Superior temporal gyrus (tissue), 1 donor: Measurements from ENCODE around the gene RAB6A.

Source experiments
- DNase-seq: peaks from one replicate; pipeline ENCODE4 v3.0.0-alpha.2; 2016; ENCODE audit errors: extremely low spot score

The RAB6A gene

GRCh38 chr11:73653996-73654395 is 106.9 kb downstream of the RAB6A start:
- no peak for DNase-seq

DNA sequence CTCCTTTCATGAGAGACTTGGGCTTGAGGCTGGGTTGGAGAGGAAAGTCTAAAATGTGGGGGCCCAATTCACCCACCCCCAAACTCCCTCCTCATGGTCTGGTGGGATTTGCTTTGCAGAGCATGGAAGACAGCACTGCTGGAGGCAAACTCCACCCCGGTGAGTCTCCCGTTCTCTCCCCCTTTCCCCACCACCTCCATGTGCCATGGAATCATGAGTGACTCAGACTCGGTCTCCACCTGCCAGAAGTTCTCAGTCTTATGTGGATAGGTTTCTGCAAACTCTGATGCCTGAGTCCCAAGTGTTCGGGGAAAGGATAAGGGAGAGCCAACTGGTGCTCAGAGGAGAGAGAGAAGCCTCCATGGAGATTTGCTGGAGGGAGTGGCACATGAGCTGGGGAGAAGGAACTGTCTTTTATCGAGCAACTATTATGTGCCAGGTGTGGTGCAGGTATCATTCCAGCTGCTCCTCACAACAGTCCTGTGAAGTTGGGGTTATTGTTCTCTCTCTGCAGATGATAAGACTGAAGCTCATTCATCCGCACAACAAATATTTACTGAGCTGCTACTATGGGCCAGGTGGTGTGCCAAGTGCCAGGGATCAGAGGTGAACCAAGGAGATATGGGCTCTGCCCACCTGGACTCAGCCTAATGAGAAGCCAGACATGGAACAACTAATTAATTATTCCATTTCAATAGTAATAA is 107.9 kb downstream of the RAB6A start:
- no peak for DNase-seq

DNA sequence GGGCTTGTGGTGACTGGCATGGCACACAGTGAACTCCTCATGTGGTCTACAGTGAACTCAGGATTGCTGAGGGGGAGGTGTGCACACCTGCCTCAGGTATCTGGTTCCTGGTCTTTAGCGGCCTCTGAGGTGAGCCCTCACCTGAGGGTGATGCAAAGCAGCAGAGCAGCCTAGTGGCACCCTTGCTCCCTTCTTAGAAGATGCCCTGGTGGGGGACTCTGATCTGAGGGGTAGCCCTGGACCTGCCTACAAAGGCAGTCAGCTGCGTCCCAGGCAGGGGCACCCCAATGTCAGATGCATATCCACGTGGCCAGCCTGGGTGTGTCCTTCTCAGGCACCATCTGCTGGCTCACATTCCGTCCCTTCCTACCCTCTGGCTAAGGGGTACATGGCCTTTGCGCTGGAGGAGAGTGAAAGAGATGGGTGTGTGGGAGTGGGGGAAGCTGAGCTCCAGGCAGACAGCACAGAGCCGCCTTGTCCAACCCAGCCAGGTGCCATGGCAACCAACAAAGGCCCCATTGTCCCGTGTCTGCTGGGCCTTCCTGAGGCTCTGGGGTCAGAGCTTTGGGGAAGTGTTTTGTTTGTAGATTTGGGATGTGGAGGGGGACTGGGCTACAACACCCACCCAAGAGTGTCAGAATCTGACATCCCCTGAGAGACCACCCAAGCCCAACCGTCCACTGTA is 108.7 kb downstream of the RAB6A start:
- DNase-seq: peak; percentile 95

GRCh38 chr11:73651661-73652045 is 109.2 kb downstream of the RAB6A start:
- no peak for DNase-seq

- DNase-seq: no peak
These were observed 109.6 kb downstream of the RAB6A start for GRCh38 chr11:73651252-73651651.

GRCh38 chr11:73650400-73650799 is 110.5 kb downstream of the RAB6A start:
- no peak for DNase-seq

GRCh38 chr11:73649206-73649605 is 111.7 kb downstream of the RAB6A start:
- DNase-seq: no peak

DNA sequence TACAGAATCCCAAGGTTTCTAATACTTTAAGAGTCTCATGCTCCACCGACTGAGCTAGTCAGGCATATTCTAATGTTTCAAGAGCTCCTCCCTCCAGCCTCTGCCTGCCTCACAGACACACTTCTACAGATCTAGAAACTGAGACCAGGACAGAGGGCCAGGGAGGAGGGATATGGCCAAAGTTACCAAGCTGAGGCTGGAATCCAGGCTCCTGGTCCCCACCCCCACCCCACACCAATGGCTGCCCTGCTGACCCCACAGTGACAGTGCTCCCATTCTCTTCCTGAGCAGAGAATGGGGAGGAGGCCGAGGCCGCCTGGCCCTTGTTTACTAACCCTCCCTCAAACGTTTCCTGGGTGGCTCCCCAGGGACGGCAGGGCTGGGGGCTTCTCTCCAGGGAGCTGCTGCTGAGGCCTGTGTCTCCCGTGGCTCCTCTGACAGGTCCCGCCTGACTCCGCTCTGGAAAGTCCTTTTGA is 112.3 kb downstream of the RAB6A start:
- DNase-seq: peak; percentile 64

DNA sequence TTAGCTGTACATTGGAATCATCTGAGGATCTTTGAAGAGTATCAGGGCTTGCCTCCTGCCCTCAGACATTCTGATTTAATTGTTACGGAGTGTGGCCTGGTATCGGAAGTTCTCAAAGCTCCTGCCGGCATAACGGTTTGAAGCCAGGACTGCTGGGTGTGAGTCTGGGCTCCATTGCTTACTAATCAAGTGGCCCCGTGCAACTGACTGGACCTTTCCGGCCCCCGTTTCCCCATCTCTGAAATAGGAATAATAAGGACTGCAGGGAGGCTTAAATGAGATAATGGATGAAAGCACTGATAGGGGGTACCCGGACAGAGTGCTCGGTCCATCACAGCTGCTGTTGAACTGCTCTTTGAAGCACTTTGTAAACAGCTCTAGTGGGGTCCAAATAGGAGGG is 112.8 kb downstream of the RAB6A start:
- no peak for DNase-seq

DNA sequence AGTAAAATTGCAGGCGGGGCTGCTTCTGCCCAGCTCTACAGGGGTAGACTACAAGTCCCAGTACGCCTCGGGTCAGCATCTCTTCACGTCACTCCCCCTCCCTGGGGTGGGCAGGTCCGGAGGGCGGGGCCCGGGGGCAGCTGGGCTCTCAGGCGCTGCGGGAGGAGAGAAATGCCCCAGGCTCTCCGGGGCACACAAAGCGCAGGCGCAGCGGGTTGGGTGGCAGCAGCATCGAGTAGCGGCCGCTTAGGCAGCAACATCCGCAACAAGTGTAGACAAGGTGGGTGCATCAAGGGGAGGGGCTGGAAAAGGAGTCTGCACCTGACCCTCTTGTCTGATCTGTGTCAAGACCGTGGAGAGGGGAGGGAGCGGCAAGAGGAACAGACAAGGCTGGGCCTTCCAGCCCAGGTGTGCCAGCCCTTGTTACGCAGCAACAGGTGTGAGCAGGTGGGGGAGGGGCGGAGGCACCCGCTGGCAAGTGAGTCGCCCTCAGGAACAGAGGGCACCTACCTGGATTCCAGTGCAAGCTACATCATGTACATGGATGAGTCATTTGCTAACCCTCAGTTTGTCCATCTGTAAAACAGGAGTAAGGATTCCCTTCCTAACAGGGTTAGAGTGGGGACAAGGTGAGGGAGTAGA is 113.3 kb downstream of the RAB6A start:
- peak; percentile 96 for DNase-seq

GRCh38 chr11:73645972-73646631 is 114.8 kb downstream of the RAB6A start, which contains the start of gene PLEKHB1:
Gene PLEKHB1 (plus strand): TSS chr11:73646581. CDS start chr11:73646609, 28 bp downstream.
- DNase-seq: no peak

DNA sequence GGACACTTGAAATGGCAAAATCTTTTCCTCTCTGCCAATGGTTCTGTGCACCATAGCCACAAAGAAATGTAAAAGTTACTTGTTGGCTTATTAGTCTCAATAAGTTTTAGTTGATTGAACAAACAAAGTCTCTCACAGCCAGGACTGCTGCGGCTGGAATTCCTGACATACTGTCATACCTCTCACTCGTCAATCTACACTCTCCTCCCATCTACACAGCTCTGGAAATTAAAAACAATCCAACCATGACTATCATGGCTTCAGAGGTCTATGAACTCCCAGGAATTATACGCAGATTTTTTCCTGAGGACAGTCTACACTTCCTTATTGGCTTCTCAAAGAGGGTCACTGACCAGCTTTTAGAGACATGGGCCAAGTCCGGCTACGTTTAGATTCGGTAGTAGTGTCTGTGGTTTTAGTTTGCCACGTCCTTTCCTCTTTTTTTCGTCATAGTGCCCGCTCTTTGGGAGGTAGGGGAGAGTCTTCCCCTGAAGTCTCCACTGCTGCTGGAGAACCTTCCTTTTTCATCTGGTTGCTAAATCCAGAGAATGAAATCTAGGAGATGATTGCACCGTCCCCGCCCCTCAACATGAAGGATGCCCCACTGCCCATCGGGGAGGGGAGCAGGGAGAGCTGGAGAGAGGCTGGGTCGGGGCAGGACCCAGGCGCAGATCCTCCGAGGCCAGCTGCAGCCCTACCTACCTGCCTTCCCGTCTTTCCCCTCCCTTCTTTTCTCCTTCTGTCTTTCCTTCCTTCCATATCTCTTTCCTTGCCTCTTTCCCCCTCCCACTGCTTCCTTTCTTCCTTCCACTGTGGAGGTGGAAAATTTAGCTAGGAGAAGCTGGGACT is 115.5 kb downstream of the RAB6A start:
- no peak for DNase-seq

- DNase-seq: no peak
These were observed 119.2 kb downstream of the RAB6A start for GRCh38 chr11:73641668-73642067.

DNA sequence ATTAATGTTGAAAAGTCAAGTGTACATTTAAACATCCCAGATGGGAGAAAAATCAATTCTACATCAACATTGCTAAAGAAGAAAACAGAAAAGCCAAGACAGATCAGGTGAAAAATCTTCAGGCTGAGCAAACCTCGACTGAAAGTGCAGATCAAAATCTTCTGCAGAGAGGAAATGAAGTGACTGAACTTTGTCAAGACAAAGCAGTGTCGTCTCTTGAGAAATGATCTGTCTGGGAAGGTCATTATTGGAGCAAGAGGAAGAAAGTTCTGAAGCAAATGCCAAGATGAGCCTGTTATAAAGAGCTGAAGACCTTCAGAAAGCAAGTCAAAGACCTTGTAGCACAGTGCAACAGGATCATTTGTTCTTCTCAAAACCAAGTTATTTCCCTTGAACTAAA is 120.3 kb downstream of the RAB6A start:
- no peak for DNase-seq

DNA sequence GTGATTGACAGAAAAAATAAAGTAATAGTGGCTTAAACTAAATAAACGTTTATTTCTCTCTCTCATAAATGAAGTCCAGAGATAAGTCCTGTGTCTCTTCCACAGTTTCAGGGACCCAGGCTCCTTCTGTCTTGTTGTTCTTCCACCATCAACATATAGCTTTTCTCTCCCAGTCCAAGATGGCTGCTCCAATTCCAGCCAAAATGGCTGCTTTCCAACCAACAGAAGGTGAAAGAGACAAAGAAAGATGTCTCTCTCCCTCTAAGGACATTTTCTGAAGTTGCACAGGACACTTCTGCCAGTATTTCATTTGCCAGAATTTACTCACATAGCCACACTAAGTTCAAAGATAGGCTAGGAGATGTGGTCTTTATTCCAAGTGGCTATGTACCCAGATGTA is 123.9 kb downstream of the RAB6A start:
- no peak for DNase-seq

GRCh38 chr11:73636249-73636648 is 124.6 kb downstream of the RAB6A start:
- DNase-seq: no peak

DNA sequence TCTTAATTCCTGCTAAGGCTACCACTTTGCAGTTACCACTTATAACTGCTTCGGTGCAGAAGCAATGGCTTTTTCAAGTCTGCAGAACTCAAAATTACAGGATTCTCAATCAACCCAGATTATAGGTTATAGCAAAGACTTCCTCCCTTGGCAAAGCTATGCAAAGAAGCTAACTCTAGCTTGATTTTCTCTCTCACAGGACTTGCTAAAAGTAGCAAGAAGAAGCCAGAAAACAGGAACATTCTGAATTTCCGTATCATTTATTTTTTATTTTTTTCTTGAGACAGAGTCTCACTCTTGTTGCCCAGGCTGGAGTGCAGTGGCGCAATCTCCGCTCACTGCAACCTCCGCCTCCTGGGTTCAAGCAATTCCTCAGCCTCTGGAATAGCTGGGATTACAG is 125.2 kb downstream of the RAB6A start:
- no peak for DNase-seq

DNA sequence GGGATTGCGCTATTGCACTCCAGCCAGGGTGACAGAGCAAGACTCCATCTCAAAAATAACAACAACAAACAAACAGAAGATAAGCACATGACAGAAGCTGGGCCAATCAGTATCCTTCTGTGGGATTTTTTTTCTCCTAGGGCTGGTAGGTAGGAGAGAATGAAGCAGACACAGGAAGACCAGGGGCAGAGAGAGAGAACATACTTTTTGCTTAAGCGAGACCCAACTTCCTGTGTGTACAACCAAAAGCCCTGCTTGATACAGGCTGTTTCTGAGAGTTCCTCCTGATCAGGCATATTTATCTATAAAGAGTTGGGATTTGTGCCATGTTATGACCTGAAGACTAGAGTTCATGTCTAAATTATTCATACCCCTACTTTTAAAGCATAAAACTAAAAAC is 126.9 kb downstream of the RAB6A start:
- DNase-seq: no peak

DNA sequence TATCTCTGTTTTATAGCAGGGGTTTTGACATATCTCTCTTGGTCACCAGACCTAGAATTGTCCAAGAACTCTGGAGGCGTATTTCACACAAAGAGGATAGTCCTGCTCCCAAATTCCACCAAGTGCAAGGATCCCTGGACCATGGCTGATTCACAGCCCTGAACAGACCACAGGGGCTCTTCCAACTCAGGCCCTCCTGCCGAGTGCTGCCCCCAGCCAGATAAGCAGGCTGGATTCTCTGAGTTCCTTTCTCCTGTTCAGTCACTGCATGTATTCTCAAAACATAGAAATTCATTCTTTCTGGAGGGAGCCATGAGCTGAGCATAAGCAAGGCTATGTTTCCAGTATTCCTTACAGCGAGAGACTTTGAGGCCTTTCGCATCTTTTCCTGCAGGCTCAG is 127.9 kb downstream of the RAB6A start:
- DNase-seq: no peak

DNA sequence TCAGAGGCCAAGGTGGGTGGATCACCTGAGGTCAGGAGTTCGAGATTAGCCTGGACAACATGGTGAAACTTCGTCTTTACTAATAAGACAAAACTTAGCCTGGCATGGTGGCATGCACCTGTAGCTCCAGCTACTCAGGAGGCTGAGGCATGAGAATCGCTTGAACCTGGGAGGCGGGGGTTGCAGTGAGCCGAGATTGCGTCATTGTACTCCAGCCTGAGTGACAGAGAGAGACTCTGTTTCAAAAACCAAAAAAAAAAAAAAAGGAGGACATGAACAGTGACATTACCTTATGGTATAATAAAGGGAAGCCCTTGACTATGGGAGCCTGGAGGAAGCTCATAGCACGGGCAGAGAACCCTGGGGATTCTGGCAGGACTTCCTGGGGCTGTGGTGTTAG is 131.0 kb downstream of the RAB6A start:
- DNase-seq: no peak

- peak; percentile 93 for DNase-seq
These were observed 135.1 kb downstream of the RAB6A start for GRCh38 chr11:73625696-73626318.
